ENCODE measurements around the gene RIMS4. TPM values are rescaled to one million over a fixed set of nuclear protein-coding genes. Genes with fewer than 3 reads are reported as not detected.

RIMS4 gene
- total and polyA plus RNA-seq, 2 of the 8 experiments (the other 6 are each of a cell fraction or from before 2014, with no cell fraction given) = 13.3 to 44.2 TPM

DNA sequence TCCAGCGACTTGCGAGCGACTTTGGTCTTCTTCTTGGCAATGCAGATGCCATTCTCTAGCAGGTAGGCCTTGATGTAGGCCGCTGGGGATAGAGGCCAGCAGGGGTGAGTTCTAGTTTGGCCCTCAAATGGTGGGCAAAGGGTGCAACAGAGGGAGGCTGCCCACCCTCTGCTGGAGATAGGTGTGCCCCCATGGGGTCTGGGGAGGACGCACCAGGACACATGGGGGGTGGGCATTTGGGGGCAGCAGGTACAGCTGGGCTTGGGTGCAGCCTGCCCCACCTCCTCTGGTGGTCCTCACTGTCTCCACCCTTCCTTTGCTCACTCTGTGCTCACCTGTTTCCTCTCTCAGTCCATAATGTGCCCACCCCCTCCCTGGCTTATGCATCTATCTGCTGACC lies 53.4 kb downstream of the RIMS4 start:
- Histone ChIP-seq H2BK20ac (ENCODE audit: low read length) (no peak overlapping the region), H3K23ac (ENCODE audit: insufficient read length) (no peak overlapping the region), H3K4ac (replicated peaks; ENCODE audit: insufficient read length, low read depth, low read length) (no peak overlapping the region), H3K27me3 (replicated peaks in 1 of 4; ENCODE audit: control insufficient read depth in 3 of 4, extremely low read depth in 1 of 4, insufficient read depth in 3 of 4, low read length in 3 of 4) (no peaks in the 10 kb centered on the region), H2AFZ (ENCODE audit: low read length) (no peak overlapping the region), H3K18ac (ENCODE audit: extremely low read depth, low read length) (no peak overlapping the region), H4K20me1 (replicated peaks in 1 of 2; ENCODE audit: control insufficient read depth in 1 of 2, insufficient read depth in 2 of 2, low read length in 2 of 2) (peaks cover 0 to 8% of the 10 kb centered on the region in 2 experiments), H2BK15ac (ENCODE audit: low read length) (no peak overlapping the region), H3K23me2 (ENCODE audit: low read depth, low read length) (no peaks in the 10 kb centered on the region), H3K4me1 (replicated peaks in 1 of 4; ENCODE audit: control insufficient read depth in 3 of 4, insufficient read depth in 4 of 4, low read length in 3 of 4) (peaks cover 0 to 10% (median under 1%) of the 10 kb centered on the region in 4 experiments; a peak in 1 of 7 replicates), H3K4me3 (ENCODE audit: extremely low read depth in 1 of 4, insufficient read depth in 2 of 4, low read depth in 3 of 4, low read length in 4 of 4) (no peak overlapping the region), H4K8ac (ENCODE audit: extremely low read depth, insufficient read depth, low read length) (no peak overlapping the region), H2AK5ac (ENCODE audit: low read depth, low read length) (no peak overlapping the region), H2BK120ac (replicated peaks; ENCODE audit: low read depth, low read length) (no peak overlapping the region), H3K79me1 (ENCODE audit: low read depth, low read length) (no peaks in the 10 kb centered on the region), H3K14ac (ENCODE audit: insufficient read length) (no peak overlapping the region), H4K91ac (replicated peaks; ENCODE audit: insufficient read length, low read length) (no peak overlapping the region), H3K79me2 (ENCODE audit: control insufficient read depth in 1 of 2, insufficient read depth in 2 of 2, low read length in 2 of 2) (no peaks in the 10 kb centered on the region), H4K5ac (ENCODE audit: insufficient read length, low read depth, low read length) (no peak overlapping the region), H3K27ac (ENCODE audit: low read depth, low read length) (no peak overlapping the region), H3K4me2 (ENCODE audit: insufficient read depth in 1 of 2, low read depth in 2 of 2, low read length in 2 of 2) (no peak overlapping the region), H2BK12ac (ENCODE audit: low read depth, low read length) (no peak overlapping the region), H3K56ac (replicated peaks; ENCODE audit: insufficient read length, low read depth, low read length) (no peak overlapping the region), H2BK5ac (ENCODE audit: low read depth, low read length) (no peak overlapping the region), H3K36me3 (ENCODE audit: control insufficient read depth in 2 of 4, insufficient read depth in 4 of 4, low read length in 3 of 4) (peaks cover 0 to 9% (median 2%) of the 10 kb centered on the region in 4 experiments; a peak in 3 of 8 replicates), H3K9ac (replicated peaks in 1 of 4; ENCODE audit: extremely low read depth in 1 of 4, low read depth in 3 of 4, low read length in 3 of 4) (no peak overlapping the region), H3K9me3 (ENCODE audit: insufficient read depth in 2 of 2, low read depth in 1 of 2, low read length in 1 of 2) (no peaks in the 10 kb centered on the region)
- FAIRE-seq (no peak), DNase-seq (ENCODE audit: low read depth in 1 of 2, low spot score in 2 of 2) (no peak)
- 93% methylated on average over 5 of the region's 5 CpGs; no CpG with 5 or more reads in 1 of the 2 experiments for WGBS, 2 experiments (ENCODE audit: extremely low coverage in 1 of 2, insufficient coverage in 1 of 2, insufficient read length in 1 of 2, insufficient replicate concordance in 2 of 2, low coverage in 1 of 2, low lambda C conversion rate in 2 of 2, missing lambda C conversion rate in 1 of 2)
- CTCF ChIA-PET (ENCODE audit: partially characterized antibody) = interaction anchor here (0.9 to 17.1 kb wide), 9 partner anchors 9 to 125 kb away, joined by 3 to 256 read pairs (median 5); partner anchors contain the start of gene KCNK15
- POLR2A ChIA-PET (ENCODE audit: partially characterized antibody) = no interaction called here
- TF ChIP-seq RFX5 (IDR thresholded peaks at IDR 0.05; ENCODE audit: borderline replicate concordance, low read depth, low read length) (no peak), RBBP5 (IDR thresholded peaks at IDR 0.05; ENCODE audit: borderline replicate concordance, low read depth, low read length) (no peak), POLR2AphosphoS5 (IDR thresholded peaks at IDR 0.05; ENCODE audit: low read depth, low read length) (no peak), EZH2 (IDR thresholded peaks at IDR 0.05; ENCODE audit: low read depth, low read length, severe bottlenecking) (no peak), RXRA (IDR thresholded peaks at IDR 0.05; ENCODE audit: insufficient read depth, low read depth, low read length) (no peak), ZNF274 (IDR thresholded peaks at IDR 0.05; ENCODE audit: borderline replicate concordance, extremely low read depth, low read length) (no peak), USF2 (IDR thresholded peaks at IDR 0.05; ENCODE audit: low read length) (no peak), NANOG (IDR thresholded peaks at IDR 0.05; ENCODE audit: insufficient read depth, low read depth, low read length, poor library complexity, severe bottlenecking) (no peak), CHD1 (IDR thresholded peaks at IDR 0.05; ENCODE audit: low read depth, low read length) (no peak), TEAD4 (IDR thresholded peaks at IDR 0.05; ENCODE audit: low read depth, low read length) (no peak)

Measured in H1 (cell line).